HCT116 (cell line): ENCODE results near the gene ADAM8. TPM values are rescaled to one million over a fixed set of nuclear protein-coding genes. Genes with fewer than 3 reads are reported as not detected.

Source experiments
- ATAC-seq: fragments of 200-7000 bp; cut with Tn5 transposase; 2 replicates; pipeline ENCODE4 v1.9.1; 2020; ENCODE audit warnings: mild to moderate bottlenecking, moderate library complexity
- BruUV-seq: library from RNA; stranded (reverse); fragments of 400-500 nt; replicated peaks from 2 replicates; lab custom pipeline; 2021; lab: Mats Ljungman, UMichigan
- CTCF ChIA-PET: fragments of 300-600 bp; sonication (Branson Sonifier 250); formaldehyde crosslinking; loops from one replicate; lab custom pipeline; 2021; ENCODE audit warnings: antibody characterized with exemption; lab: Charles Lee
- POLR2A ChIA-PET: fragments of 300-600, 350-600 bp; sonication (Branson Sonifier 250); formaldehyde crosslinking; loops from one replicate; lab custom pipeline; 2021; ENCODE audit warnings: antibody characterized with exemption; lab: Charles Lee
- RAD21 ChIA-PET, 2 experiments: fragments of 300-600 bp; sonication (Branson Sonifier 250); formaldehyde crosslinking; loops; one replicate each; lab custom pipeline; 2023; ENCODE audit warnings: low total read pairs in 2 of 2; ENCODE audit not compliant: uncharacterized antibody in 2 of 2, unreplicated experiment in 2 of 2, low non-redundant PET in 1 of 2; lab: Charles Lee
- DNase-seq: peaks from one replicate; pipeline ENCODE4 v3.0.0-alpha.2; 2010; ENCODE audit warnings: low read depth, low spot score
- H2AFZ ChIP-seq: fragments of 200-600 bp; shearing (Covaris generic), sonication (generic); 2 replicates; pipeline ENCODE4 v1.6.1; 2017; ENCODE audit warnings: low read depth, mixed run types, mixed read lengths, antibody characterized with exemption, low read length; ENCODE audit not compliant: poor library complexity, severe bottlenecking
- H3K27ac ChIP-seq: 2 replicates; pipeline ENCODE4 v1.5.1; 2012; ENCODE audit warnings: low read depth, low read length
- H3K27me3 ChIP-seq: fragments of 200-600 bp; sonication (generic); 2 replicates; pipeline ENCODE4 v1.6.1; 2016; ENCODE audit warnings: mixed run types, low read length, mixed read lengths; ENCODE audit not compliant: insufficient read depth
- H3K36me3 ChIP-seq, 2 experiments: fragments of 200-500 bp in 1 of 2; fragments of 200-600 bp in 1 of 2; sonication (Bioruptor generic) in 1 of 2; sonication (generic) in 1 of 2; 2 replicates each; pipeline versions ENCODE4 v1.5.1 to v1.6.1; 2014 to 2016; ENCODE audit warnings: low read length in 2 of 2, inconsistent platforms in 1 of 2, mixed read lengths in 1 of 2, mixed run types in 1 of 2; ENCODE audit not compliant: insufficient read depth in 2 of 2, control insufficient read depth in 1 of 2
- H3K4me1 ChIP-seq, 2 experiments: fragments of 200-600 bp in 1 of 2; sonication (generic) in 1 of 2; 2 replicates each; pipeline versions ENCODE4 v1.5.1 to v1.6.1; 2012 to 2017; ENCODE audit warnings: low read length in 2 of 2, inconsistent platforms in 1 of 2, mild to moderate bottlenecking in 1 of 2, mixed read lengths in 1 of 2, mixed run types in 1 of 2, moderate library complexity in 1 of 2; ENCODE audit not compliant: insufficient read depth in 2 of 2, control insufficient read depth in 1 of 2
- H3K4me2 ChIP-seq: fragments of 200-600 bp; sonication (generic); 2 replicates; pipeline ENCODE4 v1.6.1; 2017; ENCODE audit warnings: mixed run types, low read length, mixed read lengths
- H3K4me3 ChIP-seq, 2 experiments: fragments of 200-600 bp in 1 of 2; sonication (generic) in 1 of 2; replicated peaks in 1 of 2; 2 replicates each; pipeline ENCODE4 v1.5.1; 2011 to 2016; ENCODE audit warnings: low read length in 2 of 2, control low read depth in 1 of 2, low read depth in 1 of 2, mild to moderate bottlenecking in 1 of 2, mixed read lengths in 1 of 2, mixed run types in 1 of 2
- H3K79me2 ChIP-seq: fragments of 200-600 bp; sonication (generic); 2 replicates; pipeline ENCODE4 v1.6.1; 2017; ENCODE audit warnings: mild to moderate bottlenecking, mixed run types, low read length, moderate library complexity, mixed read lengths; ENCODE audit not compliant: insufficient read depth
- H3K9ac ChIP-seq: fragments of 200-600 bp; sonication (generic); 2 replicates; pipeline ENCODE4 v1.6.1; 2016; ENCODE audit warnings: low read length, mixed read lengths
- H3K9me2 ChIP-seq: fragments of 200-600 bp; sonication (generic), shearing (Covaris generic); 2 replicates; pipeline ENCODE4 v1.6.1; 2017; ENCODE audit warnings: mixed run types, mild to moderate bottlenecking, moderate library complexity; ENCODE audit not compliant: insufficient read depth
- H3K9me3 ChIP-seq, 2 experiments: fragments of 200-500 bp in 1 of 2; fragments of 200-600 bp in 1 of 2; sonication (Bioruptor generic) in 1 of 2; sonication (generic) in 1 of 2; 2 replicates each; pipeline ENCODE4 v1.6.1; 2014 to 2017; ENCODE audit warnings: low read length in 2 of 2, mixed read lengths in 2 of 2, inconsistent platforms in 1 of 2, low read depth in 1 of 2, mild to moderate bottlenecking in 1 of 2, mixed run types in 1 of 2, moderate library complexity in 1 of 2; ENCODE audit not compliant: control insufficient read depth in 1 of 2, insufficient read depth in 1 of 2
- H4K20me1 ChIP-seq: fragments of 200-600 bp; sonication (generic), shearing (Covaris generic); 2 replicates; pipeline ENCODE4 v1.6.1; 2017; ENCODE audit warnings: mixed run types, mild to moderate bottlenecking, moderate library complexity; ENCODE audit not compliant: insufficient read depth
- ELF1 ChIP-seq: IDR thresholded peaks from 2 replicates; pipeline ENCODE4 v1.6.1; 2012; ENCODE audit warnings: low read depth, borderline replicate concordance
- EZH2 ChIP-seq: fragments of 200-600 bp; sonication (generic); IDR thresholded peaks from 2 replicates; pipeline ENCODE4 v1.6.1; 2017; ENCODE audit warnings: antibody characterized with exemption, mixed run types
- EZH2phosphoT487 ChIP-seq: fragments of 200-600 bp; IDR thresholded peaks from 2 replicates; pipeline ENCODE4 v1.6.1; 2018; ENCODE audit warnings: antibody characterized with exemption, borderline replicate concordance
- POLR2A ChIP-seq: IDR thresholded peaks from 2 replicates; pipeline ENCODE4 v1.7.0; 2011; ENCODE audit warnings: borderline replicate concordance; ENCODE audit not compliant: insufficient read depth, insufficient read length; ENCODE audit errors: extremely low read depth
- POLR2AphosphoS5 ChIP-seq: IDR thresholded peaks from 2 replicates; pipeline ENCODE4 v1.6.1; 2011; ENCODE audit warnings: mild to moderate bottlenecking, low read depth, low read length, moderate library complexity
- RAD21 ChIP-seq: IDR thresholded peaks from 2 replicates; pipeline ENCODE4 v1.6.1; 2012; ENCODE audit warnings: low read depth, mild to moderate bottlenecking
- SP1 ChIP-seq: IDR thresholded peaks from 2 replicates; pipeline ENCODE4 v1.6.1; 2012; ENCODE audit warnings: low read depth
- TCF7L2 ChIP-seq: IDR thresholded peaks from 2 replicates; pipeline ENCODE4 v1.7.0; 2011; ENCODE audit warnings: borderline replicate concordance, inconsistent platforms; ENCODE audit not compliant: insufficient read depth, insufficient read length; ENCODE audit errors: extremely low read depth
- YY1 ChIP-seq: IDR thresholded peaks from 2 replicates; pipeline ENCODE4 v1.6.1; 2011; ENCODE audit warnings: low read length, low read depth, moderate library complexity, mild to moderate bottlenecking; ENCODE audit not compliant: insufficient replicate concordance; ENCODE audit errors: extremely low read depth
- ZFX ChIP-seq: fragments of 450-650 bp; IDR thresholded peaks from 2 replicates; pipeline ENCODE4 v1.6.1; 2017
- intact Hi-C: fragments of 100-400 bp; cut with micrococcal nuclease; formaldehyde crosslinking; loops from 2 replicates; pipeline ENCODE4 v1.10.0; 2022
- total RNA-seq: library from RNA; stranded (reverse); gene quantifications from one replicate; pipeline ENCODE4 v1.2.1, GENCODE V29; 2021; ENCODE audit not compliant: unreplicated experiment
- TF ChIP-seq, protein P1 (sequence below): IDR thresholded peaks from 2 replicates; pipeline ENCODE4 v1.6.1; 2012
- TF ChIP-seq, protein P2 (sequence below): IDR thresholded peaks from 2 replicates; pipeline ENCODE4 v1.6.1; 2012

Gene ADAM8
- total RNA-seq, 1 experiment from 2014 or later: 4.1 TPM

DNA sequence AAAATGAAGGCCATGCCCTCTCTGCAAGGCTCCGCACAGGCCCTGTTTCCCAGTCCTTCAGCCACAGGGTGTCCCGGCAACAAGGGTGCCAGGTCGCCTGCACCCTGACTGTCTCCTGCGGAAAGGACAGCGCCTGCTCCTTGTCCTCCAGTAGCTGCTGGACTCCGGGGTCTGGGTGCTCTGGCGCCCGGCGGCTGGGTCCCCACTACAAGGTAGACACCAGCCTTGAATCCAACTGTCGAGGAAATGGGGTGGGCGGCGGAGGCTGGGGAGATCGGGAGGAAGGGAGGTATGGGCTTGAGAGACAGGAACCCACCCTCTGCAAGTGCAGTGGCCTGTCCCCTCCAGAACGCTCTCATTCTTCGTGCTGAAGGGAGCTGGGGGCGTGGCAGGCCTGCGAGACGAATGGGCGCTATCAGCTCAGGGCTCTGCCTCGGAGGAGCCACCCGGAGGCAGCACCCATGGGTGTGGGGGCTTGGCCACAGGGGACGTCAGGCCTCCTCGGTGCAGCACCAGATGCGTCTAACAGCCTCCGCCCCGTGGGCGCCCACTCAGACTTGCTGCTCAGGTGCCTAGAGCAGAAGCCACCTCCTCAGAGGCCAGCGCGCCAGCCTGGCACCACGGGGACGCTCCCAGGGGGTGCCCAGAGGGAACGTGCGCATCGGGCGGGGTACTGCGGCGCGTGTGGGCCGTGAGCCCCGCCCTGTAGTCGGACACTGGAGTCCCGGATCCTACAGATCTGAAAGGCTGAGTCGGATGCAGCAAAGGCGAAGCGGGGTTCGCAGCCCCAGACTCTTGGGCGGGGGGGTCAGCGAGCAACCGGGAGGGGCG, 15.6 kb downstream of the ADAM8 start:
- Histone ChIP-seq H3K4me3 (peak overlapping the region; percentile 51 to 60), H3K9me3 (no peaks in the 10 kb centered on the region), H2AFZ (no peak overlapping the region), H3K9ac (peak overlapping the region; percentile 79), H3K9me2 (no peaks in the 10 kb centered on the region), H4K20me1 (no peaks in the 10 kb centered on the region), H3K79me2 (no peaks in the 10 kb centered on the region), H3K4me1 (peaks cover 40 to 54% of the 10 kb centered on the region in 2 experiments), H3K27ac (peak overlapping the region; percentile 95), H3K27me3 (no peaks in the 10 kb centered on the region), H3K4me2 (peak overlapping the region; percentile 85), H3K36me3 (no peaks in the 10 kb centered on the region)
- ATAC-seq: peak; percentile 52
- no TSS peak for BruUV-seq
- POLR2A ChIA-PET: no interaction called here
- TF ChIP-seq RAD21: no peak
- no peak for TF ChIP-seq TCF7L2
- TF ChIP-seq POLR2AphosphoS5: no peak; the same call in 1 of the 2 replicates
- no peak for TF ChIP-seq EZH2
- TF ChIP-seq, protein P1, sequence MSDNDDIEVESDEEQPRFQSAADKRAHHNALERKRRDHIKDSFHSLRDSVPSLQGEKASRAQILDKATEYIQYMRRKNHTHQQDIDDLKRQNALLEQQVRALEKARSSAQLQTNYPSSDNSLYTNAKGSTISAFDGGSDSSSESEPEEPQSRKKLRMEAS: peak; percentile 55
- no peak for TF ChIP-seq ELF1
- TF ChIP-seq SP1: no peak
- peak; percentile 67 for TF ChIP-seq ZFX
- TF ChIP-seq YY1: no peak
- TF ChIP-seq POLR2A: no peak
- TF ChIP-seq EZH2phosphoT487: no peak
- TF ChIP-seq, protein P2, sequence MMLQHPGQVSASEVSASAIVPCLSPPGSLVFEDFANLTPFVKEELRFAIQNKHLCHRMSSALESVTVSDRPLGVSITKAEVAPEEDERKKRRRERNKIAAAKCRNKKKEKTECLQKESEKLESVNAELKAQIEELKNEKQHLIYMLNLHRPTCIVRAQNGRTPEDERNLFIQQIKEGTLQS: no peak
- RAD21 ChIA-PET: interaction anchor here in 1 of 2 experiments (0.5 kb wide), 1 partner anchor 319 kb away, joined by 3 read pairs; the partner anchor contains the start of gene CFAP46
- intact Hi-C loops: no loop called here
- DNase-seq: no peak
- CTCF ChIA-PET: no interaction called here
